Memory B cell (primary cell): ENCODE measurements around the gene ELMOD1.
"Not testable (repeated sequence)": the region's sequence is repeated elsewhere in the genome, so short reads cannot be mapped to it uniquely, and the experiment has no call there.

Experiments
- ATAC-seq: fragments of 150-1000 bp; cut with Tn5 transposase; 2 replicates; pipeline ENCODE4 v1.10.0; 2021; ENCODE audit warnings: low read depth, mild to moderate bottlenecking, moderate library complexity
- DNase-seq, 2 donors: peaks; one replicate each; pipeline ENCODE4 v3.0.0; 2022; ENCODE audit warnings: low spot score in 2 of 2
- H3K27ac Mint-ChIP-seq: one replicate; pipeline ENCODE4 v1.8.0; 2022; ENCODE audit warnings: mild to moderate bottlenecking, moderate library complexity, mixed read lengths
- H3K27me3 Mint-ChIP-seq: one replicate; pipeline ENCODE4 v1.8.0; 2022; ENCODE audit warnings: mixed read lengths
- H3K36me3 Mint-ChIP-seq: one replicate; pipeline ENCODE4 v1.8.0; 2022; ENCODE audit warnings: mild to moderate bottlenecking, mixed read lengths
- H3K4me1 Mint-ChIP-seq: one replicate; pipeline ENCODE4 v1.8.0; 2022; ENCODE audit warnings: mixed read lengths
- H3K4me3 Mint-ChIP-seq: one replicate; pipeline ENCODE4 v1.8.0; 2022; ENCODE audit warnings: mild to moderate bottlenecking, moderate library complexity, mixed read lengths
- H3K9me3 Mint-ChIP-seq: one replicate; pipeline ENCODE4 v1.8.0; 2022; ENCODE audit warnings: mixed read lengths

The ELMOD1 gene

DNA sequence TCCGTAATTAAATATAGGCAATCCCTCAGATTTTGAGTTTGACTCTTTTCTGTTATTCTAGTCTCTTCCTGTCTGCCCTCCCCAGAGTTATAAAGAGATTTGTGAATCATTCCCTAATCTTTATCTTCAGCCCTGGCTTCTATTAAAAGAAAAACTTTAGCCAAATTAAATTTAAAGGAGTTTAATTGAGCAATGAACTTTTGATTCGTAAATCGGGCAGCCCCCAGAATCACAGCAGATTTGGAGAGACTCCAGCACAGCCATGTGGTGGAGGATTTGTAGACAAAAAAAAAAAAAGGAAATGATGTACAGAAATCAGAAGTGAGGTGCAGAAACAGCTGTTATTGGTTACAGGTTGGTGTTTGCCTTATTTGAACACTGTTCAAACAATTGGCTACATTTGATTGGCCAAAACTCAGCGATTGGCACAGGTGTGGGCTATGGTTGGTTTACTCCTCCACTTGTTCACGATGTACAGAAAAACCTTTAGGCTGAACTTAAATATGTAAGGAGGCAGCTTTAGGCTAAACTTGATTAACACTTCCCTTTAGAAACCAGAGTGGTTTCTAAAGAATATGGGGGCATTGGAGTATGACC, 23.1 kb upstream of the ELMOD1 start:
- Mint-ChIP-seq H3K36me3 (no peaks in the 10 kb centered on the region), H3K27ac (no peak overlapping the region), H3K27me3 (no peaks in the 10 kb centered on the region), H3K9me3 (no peaks in the 10 kb centered on the region), H3K4me3 (peak overlapping the region; percentile 33), H3K4me1 (peaks cover 31% of the 10 kb centered on the region)
- ATAC-seq, result no peak
- no peak for DNase-seq

DNA sequence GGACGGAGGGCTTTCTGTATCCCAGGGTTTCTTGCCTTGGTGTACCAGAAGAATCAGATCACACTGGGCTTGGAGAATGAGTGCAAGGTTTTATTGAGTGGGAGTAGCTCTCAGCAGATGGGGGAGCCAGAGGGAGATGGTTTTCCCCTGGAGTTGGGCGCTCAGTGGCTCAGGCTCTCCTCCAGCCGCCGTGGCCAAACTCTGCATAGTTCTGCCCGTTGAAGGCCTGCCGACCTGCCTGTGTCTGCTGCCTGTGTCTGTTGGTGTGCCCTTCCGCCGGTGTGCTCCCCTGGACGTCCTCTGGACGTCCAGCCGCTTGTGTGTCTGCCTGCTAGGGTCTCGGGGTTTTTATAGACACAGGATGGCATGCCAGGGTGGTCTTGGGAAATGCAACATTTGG, 20.9 kb upstream of the ELMOD1 start:
- H3K4me3 Mint-ChIP-seq, result no peak overlapping the region
- no peaks in the 10 kb centered on the region for H3K9me3 Mint-ChIP-seq
- ATAC-seq, result no peak
- H3K4me1 Mint-ChIP-seq, result peaks cover 18% of the 10 kb centered on the region
- no peak overlapping the region for H3K27ac Mint-ChIP-seq
- DNase-seq, result no peak
- no peaks in the 10 kb centered on the region for H3K27me3 Mint-ChIP-seq
- no peaks in the 10 kb centered on the region for H3K36me3 Mint-ChIP-seq

DNA sequence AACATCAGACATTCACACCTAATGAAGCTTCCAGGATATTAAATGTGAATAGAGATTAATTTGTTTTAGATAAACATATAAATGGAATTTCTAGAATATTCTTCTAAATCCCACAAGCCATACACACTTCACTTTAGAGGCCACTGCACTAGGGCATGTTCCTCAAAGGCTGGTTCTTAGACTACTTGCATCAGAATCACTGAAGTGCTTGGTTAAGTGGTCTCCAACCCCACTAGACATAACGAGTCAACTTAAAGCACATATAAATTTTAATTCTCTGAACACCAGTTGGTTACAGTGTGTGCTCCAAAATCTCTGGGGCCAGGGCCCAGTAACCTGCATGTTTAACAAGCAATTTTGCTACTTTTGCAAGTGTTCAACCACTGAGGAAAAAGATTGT, 17.5 kb upstream of the ELMOD1 start:
- Mint-ChIP-seq H3K27ac (no peak overlapping the region), H3K9me3 (no peaks in the 10 kb centered on the region), H3K4me3 (no peak overlapping the region), H3K27me3 (no peaks in the 10 kb centered on the region), H3K4me1 (no peaks in the 10 kb centered on the region), H3K36me3 (no peaks in the 10 kb centered on the region)
- ATAC-seq (no peak), DNase-seq (no peak)

DNA sequence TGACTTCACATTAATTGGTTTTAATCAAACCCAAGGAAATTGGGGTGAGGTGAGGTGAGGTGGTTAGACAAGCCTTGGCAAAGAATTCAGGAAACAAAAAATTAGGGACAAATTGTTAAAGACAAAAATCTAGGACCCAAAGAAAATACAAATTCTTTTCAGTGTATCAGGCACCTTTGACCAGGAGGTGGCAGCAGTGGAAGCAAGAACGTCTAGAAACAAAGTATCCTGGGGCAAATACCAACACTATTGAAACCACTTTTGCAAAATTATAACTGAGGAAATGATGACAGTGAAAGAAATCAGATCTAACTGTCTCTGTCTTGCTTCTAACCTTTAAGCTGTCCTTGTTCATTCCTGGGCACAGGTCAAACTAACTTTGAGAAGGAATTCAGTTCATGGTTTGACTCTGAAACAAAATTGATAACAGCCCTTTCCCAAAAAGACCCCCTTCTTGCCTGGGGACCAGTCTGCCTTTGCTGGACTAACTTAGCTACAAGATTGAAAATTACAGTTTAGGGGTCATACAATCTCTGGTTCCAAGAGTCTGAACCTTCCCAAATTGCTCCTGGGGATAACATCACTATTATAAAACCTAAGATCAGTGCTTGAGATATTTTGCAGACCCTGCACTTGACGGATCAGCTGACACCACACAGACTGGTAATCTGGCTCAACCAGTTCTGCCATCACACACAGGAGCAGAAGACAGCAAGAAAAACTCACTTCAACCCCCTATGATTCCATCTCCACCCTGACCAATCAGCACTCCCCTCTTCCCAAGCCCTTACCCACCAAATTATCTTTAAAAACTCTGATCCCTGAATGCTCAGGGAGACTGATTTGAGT, 14.2 kb upstream of the ELMOD1 start:
- H3K27me3 Mint-ChIP-seq, H3K4me3 Mint-ChIP-seq, H3K36me3 Mint-ChIP-seq, H3K9me3 Mint-ChIP-seq, H3K27ac Mint-ChIP-seq, H3K4me1 Mint-ChIP-seq: not testable (repeated sequence)
- DNase-seq, result peak in 1 of 2 donors; percentile 30
- peak; percentile 35 for ATAC-seq

DNA sequence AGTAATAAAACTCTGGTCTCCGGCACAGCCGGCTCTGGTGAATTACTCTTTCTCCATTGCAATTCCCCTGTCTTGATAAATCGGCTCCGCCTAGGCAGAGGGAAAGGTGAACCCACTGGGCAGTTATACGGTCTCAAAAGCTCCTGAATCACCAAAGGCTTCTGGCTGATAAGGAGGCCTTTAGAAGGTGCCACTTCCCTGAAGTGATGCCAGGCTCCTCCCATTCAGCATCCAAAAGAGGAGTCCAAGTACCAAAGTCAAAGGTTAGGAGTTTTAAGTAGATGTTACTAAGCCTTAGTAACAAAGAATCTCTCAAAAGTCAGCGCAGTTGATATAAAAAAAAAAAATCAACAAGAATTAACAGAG, 13.6 kb upstream of the ELMOD1 start:
- Mint-ChIP-seq H3K4me3 (no peak overlapping the region), H3K36me3 (no peaks in the 10 kb centered on the region), H3K9me3 (peaks cover 5% of the 10 kb centered on the region), H3K4me1 (no peaks in the 10 kb centered on the region), H3K27me3 (peaks cover 4% of the 10 kb centered on the region), H3K27ac (no peak overlapping the region)
- DNase-seq, result no peak
- no peak for ATAC-seq

DNA sequence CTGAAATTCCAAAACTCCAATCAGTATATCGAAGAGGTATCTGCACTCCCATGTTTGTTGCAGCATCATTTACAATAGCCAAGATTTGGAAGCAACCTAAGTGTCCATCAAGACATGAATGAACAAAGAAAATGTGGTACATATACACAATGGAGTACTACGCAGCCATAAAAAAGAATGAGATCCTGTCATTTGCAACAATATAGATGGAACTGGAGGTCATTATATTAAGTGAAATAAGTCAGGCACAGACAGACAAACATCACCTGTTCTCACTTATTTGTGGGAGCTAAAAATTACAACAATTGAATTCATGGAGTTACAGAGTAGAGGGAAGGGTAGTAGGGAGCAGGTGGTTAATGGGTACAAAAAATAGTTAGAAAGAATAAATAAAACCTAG, 11.8 kb upstream of the ELMOD1 start:
- H3K27ac Mint-ChIP-seq, ATAC-seq, DNase-seq, H3K36me3 Mint-ChIP-seq, H3K9me3 Mint-ChIP-seq, H3K27me3 Mint-ChIP-seq, H3K4me3 Mint-ChIP-seq, H3K4me1 Mint-ChIP-seq: not testable (repeated sequence)

DNA sequence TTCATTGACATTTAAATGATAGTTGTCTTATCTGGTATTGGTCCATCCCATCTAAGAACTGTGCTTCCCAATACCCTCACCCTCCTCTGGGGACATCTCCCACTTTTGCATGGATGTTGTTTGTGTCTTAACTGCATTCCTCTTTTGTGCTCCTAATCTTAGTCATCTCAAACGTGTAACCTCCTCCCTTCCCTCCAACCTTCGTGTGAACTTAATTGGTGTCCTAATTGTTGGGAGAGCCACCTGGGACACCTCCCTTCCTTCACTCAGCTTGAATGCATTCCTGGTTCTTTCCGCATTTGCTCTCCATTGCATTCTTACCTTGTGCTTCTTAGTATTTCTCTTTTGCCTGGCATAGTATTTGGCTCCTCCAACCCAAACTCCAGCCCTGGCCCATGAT, 9.8 kb upstream of the ELMOD1 start:
- Mint-ChIP-seq H3K27ac (no peak overlapping the region), H3K36me3 (no peaks in the 10 kb centered on the region), H3K4me3 (no peak overlapping the region), H3K9me3 (peaks cover 5% of the 10 kb centered on the region), H3K27me3 (peaks cover 9% of the 10 kb centered on the region), H3K4me1 (no peaks in the 10 kb centered on the region)
- ATAC-seq (no peak), DNase-seq (no peak)

DNA sequence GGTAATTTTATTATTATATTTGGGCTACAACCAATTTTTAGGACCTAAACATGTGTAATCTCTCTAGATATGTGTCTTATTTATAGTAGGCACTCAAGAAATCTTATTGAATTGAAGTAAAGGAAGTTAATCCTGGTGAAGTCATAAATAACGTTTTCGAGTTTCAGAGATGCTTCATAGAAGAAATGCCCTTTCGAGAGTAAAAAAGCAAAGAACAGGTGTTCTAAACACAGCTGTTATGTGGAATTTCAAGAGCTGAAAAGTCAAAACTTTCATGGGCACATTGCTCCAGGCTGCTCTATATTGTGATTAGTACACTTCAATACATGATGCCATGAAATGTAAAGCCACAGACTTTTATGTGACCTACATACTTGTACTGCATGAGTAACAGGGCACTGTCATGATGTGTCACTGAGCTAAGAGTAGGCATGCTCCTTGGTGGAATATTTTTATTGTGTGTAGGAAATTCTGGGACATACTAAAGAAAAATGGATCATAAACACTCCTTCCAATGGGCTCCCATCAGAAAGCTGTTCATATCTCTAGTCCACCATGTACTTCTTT, 7.2 kb upstream of the ELMOD1 start:
- H3K36me3 Mint-ChIP-seq, result no peaks in the 10 kb centered on the region
- no peak for DNase-seq
- no peak for ATAC-seq
- H3K4me3 Mint-ChIP-seq, result no peak overlapping the region
- H3K27me3 Mint-ChIP-seq, result peaks cover 23% of the 10 kb centered on the region
- H3K4me1 Mint-ChIP-seq, result no peaks in the 10 kb centered on the region
- no peak overlapping the region for H3K27ac Mint-ChIP-seq
- peaks cover 5% of the 10 kb centered on the region for H3K9me3 Mint-ChIP-seq

DNA sequence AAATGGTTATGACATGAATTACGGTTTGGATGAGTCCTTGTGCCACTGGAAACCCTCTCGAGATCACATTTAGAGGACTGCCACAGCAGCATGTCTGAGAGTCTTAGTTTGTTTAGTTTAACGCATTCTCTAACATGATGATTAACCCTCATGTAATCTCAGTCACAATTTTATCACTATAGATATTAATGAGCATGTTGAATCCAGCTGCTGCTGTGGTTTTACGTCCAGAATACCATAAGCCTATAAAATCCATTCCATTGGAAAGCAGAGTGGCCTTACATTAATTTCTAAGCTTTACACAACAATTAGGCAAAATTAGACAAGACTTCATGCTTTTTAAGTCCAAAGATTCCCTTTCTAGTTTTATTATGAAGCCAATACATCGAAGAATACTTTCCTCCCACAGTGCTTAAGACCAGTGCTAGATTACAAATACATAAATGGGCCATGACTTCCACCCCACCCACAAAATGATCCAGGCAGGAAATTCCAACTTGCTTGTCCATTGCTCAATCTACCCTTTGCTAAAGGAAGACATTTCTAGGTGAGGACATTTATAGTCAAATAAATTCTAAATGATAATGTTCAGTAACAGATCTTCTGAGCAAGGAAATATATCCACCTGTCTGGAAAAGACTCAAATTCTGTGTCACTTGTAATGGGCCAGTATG, 3.5 kb upstream of the ELMOD1 start:
- ATAC-seq (no peak), DNase-seq (no peak)
- Mint-ChIP-seq H3K27me3 (peaks cover 28% of the 10 kb centered on the region), H3K36me3 (no peaks in the 10 kb centered on the region), H3K27ac (no peak overlapping the region), H3K9me3 (no peaks in the 10 kb centered on the region), H3K4me1 (peaks cover 17% of the 10 kb centered on the region), H3K4me3 (no peak overlapping the region)

DNA sequence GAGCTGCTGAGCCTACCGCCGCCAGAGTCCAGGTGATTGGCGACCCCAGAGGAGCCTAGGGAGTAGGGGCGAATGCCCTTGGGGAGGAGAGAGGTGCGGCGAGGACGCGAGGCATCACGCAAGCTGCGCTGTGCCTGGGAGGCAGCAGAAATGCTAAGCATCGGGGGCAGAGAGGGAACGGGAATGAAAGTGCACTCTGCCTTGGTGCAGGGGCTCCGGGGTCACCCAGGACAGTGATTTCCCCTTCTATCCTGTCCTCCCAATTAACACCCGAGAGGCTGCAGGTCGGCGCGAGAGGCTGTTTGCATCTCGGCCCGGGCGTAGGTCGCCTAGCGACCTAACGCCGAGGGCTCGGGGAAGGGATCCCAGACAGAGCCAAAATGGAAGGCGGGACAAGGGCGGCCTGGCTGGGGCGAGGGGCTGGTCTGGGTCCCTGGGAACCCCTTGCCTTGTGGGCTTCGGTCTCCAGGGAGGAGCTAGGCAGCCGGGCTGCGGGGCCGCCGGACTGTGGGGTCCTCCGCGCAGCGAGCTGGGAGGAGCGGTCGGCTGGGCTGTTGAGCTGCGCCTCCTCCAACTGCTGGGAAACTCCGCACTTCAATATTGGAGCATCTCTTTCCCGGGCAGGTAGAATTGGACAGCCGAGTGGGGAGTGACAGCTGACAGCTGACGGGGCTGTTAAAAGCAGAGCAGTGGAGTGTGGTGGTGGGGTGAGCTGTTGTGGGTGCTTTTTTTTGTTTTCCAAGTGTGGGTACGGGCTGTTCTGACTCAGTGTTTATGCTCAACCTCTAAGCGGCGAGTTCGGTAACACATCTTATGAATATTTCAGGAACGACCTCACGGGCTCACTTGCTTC, 657 bp downstream of the ELMOD1 start:
- peak; percentile 3 to 25 for DNase-seq
- H3K27me3 Mint-ChIP-seq, result peaks cover 32% of the 10 kb centered on the region
- H3K9me3 Mint-ChIP-seq, result no peaks in the 10 kb centered on the region
- peak overlapping the region; percentile 85 for H3K4me3 Mint-ChIP-seq
- H3K4me1 Mint-ChIP-seq, result peaks cover 19% of the 10 kb centered on the region
- ATAC-seq, result peak; percentile 28
- H3K27ac Mint-ChIP-seq, result peak overlapping the region; percentile 49
- no peaks in the 10 kb centered on the region for H3K36me3 Mint-ChIP-seq

DNA sequence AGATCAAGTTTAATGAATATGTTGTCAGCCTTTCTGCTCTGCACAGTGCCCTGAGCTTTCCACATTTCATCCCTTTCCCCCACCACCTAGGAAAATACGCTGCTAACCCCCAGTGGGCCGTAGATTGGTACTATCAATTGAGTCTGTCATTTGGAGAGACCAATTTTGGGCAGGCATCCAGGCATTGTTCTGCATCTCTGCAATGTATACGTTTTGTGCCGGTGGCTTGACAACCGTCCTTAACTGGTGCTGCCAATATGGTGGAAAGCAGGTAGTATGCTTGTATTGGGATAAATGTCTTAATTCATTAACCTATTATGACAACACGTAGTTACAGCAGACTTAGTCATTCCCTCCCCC, 1.3 kb downstream of the ELMOD1 start:
- peaks cover 28% of the 10 kb centered on the region for H3K27me3 Mint-ChIP-seq
- no peak overlapping the region for H3K27ac Mint-ChIP-seq
- DNase-seq (no peak), ATAC-seq (peak; percentile 3)
- peaks cover 19% of the 10 kb centered on the region for H3K4me1 Mint-ChIP-seq
- H3K36me3 Mint-ChIP-seq, result no peaks in the 10 kb centered on the region
- no peaks in the 10 kb centered on the region for H3K9me3 Mint-ChIP-seq
- peak overlapping the region; percentile 85 for H3K4me3 Mint-ChIP-seq

DNA sequence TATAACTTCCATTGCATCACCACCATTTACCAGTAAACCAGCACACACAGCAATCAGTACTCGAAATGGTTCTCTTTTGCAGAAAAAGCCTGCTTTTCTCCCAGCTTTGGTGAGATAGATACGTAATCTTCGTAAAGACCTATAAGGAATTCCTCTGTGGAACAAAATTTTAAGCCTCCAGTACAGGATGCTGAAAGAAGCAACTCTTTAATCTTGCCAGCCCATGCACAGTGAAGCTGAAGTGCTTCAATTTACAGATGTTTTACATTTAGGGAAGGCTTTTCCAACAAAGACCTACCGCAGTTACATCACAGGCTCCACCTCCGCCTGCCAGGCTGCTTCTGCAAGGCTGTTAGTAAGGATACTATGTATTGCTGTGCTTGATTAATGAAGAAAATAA, 1.9 kb downstream of the ELMOD1 start:
- no peak for DNase-seq
- no peaks in the 10 kb centered on the region for H3K9me3 Mint-ChIP-seq

DNA sequence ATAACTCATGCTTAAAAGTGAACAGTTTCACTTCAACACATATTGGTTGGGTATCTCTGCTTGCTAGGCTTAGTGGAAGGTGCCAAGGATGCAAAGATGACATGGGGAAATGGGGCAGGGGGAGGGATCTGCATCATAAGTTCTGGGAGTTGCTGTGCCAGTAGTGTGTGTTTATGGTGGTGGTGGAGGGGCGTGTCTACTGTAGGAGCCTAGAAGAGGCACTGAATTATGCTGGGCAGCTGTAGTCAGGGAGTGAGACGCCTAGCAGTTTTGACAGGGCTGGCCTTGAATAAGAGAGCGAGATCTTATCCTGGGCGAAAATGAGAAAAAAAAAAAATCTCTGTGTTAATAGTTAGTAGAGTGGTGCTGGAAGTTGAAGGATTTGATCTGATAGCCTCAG, 3.0 kb downstream of the ELMOD1 start:
- Mint-ChIP-seq H3K4me3 (no peak overlapping the region), H3K9me3 (no peaks in the 10 kb centered on the region), H3K4me1 (peaks cover 19% of the 10 kb centered on the region), H3K36me3 (no peaks in the 10 kb centered on the region), H3K27ac (no peak overlapping the region), H3K27me3 (peaks cover 24% of the 10 kb centered on the region)
- DNase-seq, result no peak
- ATAC-seq, result no peak

More for the DNA sequence above, 1.9 kb downstream of the ELMOD1 start:
- Mint-ChIP-seq H3K4me3 (no peak overlapping the region), H3K36me3 (no peaks in the 10 kb centered on the region), H3K27ac (no peak overlapping the region), H3K27me3 (peaks cover 25% of the 10 kb centered on the region), H3K4me1 (peaks cover 19% of the 10 kb centered on the region)
- no peak for ATAC-seq

DNA sequence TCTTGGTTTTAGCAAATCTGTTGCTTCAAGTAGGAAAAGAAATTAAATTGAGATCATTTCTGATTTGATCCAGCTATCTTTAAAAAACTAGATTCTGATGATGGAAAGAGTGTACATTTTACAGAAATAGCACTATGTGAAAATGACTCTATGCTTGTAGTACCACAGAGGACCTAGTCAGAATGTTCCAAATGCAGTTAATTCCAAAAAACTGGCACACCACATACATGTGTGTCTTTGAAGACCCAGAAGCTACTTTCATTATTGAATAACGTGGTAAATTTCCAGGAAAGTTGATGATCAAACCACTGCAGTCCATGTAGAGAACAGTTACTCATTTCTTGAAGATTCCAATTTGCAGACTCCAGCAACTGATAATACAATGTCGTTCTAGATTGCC, 3.8 kb downstream of the ELMOD1 start:
- ATAC-seq (no peak), DNase-seq (no peak)
- Mint-ChIP-seq H3K36me3 (no peaks in the 10 kb centered on the region), H3K4me3 (no peak overlapping the region), H3K4me1 (peaks cover 19% of the 10 kb centered on the region), H3K27ac (no peak overlapping the region), H3K9me3 (no peaks in the 10 kb centered on the region), H3K27me3 (peaks cover 21% of the 10 kb centered on the region)
